AG08396 (cell line): ENCODE results near the gene ARHGAP21.

Experiments used
- DNase-seq: peaks from one replicate; pipeline ENCODE4 v3.0.0; 2012; ENCODE audit warnings: low spot score, mixed read lengths

The ARHGAP21 gene

DNA sequence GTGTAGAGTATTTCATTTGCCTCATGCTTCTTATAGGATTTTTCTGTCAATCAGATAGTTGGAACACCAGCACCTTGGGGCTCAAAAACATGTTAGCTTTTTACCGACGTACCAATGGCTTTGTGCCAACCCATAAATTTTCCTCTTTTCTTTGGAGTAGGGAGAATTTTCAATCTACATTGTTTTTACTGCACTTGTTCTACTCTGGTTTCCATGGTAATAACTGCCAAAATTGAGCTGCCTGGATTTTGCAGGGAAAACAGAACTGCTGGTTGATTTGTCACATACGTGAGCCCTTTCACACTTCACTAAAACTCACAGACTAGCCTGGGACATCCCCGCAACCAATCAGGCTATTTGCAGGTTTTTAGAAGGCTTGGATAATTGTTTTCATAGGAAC lies 189.7 kb downstream of the ARHGAP21 start:
- no peak for DNase-seq
